Fibroblast of villous mesenchyme (primary cell): Measurements from ENCODE around the gene EMILIN3. TPM values are rescaled to one million over a fixed set of nuclear protein-coding genes. Genes with fewer than 3 reads are reported as not detected.

ENCODE experiments used
- total RNA-seq: library from RNA; depleted of rRNA; stranded (reverse); fragments of >200 nt; gene quantifications from 2 replicates; pipeline ENCODE4 v1.2.3, GENCODE V29; 2012

EMILIN3 gene
- total RNA-seq, 1 donor = not detected

Other genes starting within 250 kb of the EMILIN3 start
- 60.9 and 94.7 TPM in 2 replicates for gene PLCG1, start 229.3 kb downstream of the EMILIN3 start, total RNA-seq
- gene ZHX3, start 49.1 kb downstream of the EMILIN3 start, total RNA-seq = 38.7 and 39.3 TPM in 2 replicates
- 5.6 and 7.4 TPM in 2 replicates for gene LPIN3, start 26.0 kb downstream of the EMILIN3 start, total RNA-seq